GM19025 (cell line): ENCODE results near the gene PGLYRP2.

Experiments used
- ATAC-seq: cut with Tn5 transposase; IDR thresholded peaks from one replicate; pipeline ENCODE4 v1.9.1; 2021; ENCODE audit warnings: mild to moderate bottlenecking, low read depth, moderate library complexity; ENCODE audit not compliant: unreplicated experiment

Gene PGLYRP2

DNA sequence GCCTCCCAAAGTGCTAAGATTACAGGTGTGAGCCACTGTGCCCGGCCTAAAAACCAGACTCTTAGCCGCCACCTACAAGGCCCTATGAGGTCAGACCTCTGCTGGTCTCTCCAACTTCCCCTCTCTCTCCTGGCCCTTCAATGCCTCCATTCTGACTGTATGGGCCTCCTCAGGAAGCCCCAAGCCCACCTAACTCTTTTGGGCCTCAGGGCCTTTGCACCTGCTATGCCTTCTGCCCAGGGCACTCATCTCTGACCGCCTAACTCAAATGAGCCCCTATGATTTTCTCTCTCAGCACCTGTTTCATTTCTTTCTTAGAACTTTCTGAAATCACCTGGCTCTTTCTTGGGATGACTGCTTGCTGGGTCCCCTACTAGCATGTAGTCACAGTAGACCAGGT is 36.0 kb downstream of the PGLYRP2 start:
- no peak for ATAC-seq

GRCh38 chr19:15442142-15442920 is 37.0 kb downstream of the PGLYRP2 start:
- no peak for ATAC-seq

DNA sequence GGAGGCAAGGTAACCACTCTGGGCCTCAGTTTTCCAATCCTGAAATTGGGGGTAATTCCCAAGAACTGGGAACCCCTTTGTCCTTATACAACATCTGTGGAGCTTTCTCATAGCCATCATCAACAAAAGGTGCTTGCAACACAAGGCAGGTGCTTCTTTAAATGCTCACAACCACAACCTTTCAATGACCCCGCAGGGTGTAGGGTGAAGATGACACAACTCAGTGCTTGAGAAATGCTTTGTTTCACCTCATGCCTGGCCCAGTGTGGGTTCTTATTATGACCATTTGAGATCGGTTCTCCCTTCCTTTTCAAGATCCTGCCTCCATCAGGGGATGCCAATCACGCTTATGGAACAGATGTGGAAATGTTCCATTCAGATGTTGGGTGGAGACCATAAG is 38.0 kb downstream of the PGLYRP2 start:
- no peak for ATAC-seq

- ATAC-seq = no peak
Observed at GRCh38 chr19:15439821-15440641, 39.3 kb downstream of the PGLYRP2 start.

DNA sequence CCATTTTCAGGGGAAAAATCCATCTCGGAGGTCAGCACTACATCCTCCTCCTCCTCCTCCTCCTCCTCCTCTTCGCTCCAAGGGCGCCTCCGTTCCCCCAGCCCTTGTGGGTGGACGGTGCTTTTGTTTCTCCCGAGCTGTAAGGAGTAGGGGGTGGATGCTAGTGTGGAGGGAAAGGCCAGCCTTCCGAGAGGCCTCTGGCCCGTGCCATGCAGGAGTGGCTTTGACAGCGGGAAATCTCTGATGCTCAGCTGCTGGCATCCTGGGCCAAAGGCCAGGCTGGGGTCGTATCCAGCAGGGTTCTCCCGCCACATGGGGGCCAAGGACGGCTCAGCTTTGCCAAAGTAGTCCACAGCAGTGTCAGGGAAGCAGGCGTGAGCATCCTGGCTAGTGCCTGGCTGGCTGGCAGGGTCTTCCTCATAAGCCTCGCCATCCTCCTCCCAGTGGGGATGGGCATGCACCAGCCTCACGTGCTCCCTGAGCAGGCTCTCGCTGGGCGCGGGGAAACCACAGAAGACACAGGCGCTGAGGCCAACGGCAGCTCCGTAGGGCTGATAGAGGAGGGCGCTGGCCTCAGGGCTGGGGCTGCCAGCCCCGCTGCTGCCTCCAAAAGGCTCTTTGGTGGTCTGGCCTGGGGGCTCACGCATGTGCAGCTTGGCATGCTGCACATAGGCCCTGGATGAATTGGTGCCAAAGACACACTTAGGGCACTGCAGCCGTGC is 40.1 kb downstream of the PGLYRP2 start:
- no peak for ATAC-seq

DNA sequence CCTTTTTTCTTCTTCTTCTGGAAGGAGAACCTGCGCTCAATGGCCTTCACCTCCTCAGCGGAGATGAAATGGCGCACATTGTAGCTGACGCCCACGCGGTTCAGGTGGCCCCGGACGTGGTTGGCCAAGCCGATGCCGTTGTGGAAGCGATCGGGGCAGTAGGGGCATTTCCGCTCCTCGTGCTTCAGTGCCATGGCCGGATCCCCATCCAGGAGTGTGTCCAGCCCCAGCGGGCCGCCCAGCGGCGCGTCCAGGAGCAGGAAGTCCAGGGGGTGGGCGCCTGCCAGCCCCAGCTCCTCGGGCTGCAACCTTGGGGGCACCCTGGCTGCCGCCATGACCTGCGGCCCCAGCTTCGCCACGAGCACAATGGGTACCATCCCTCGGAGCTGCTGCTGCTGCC is 40.7 kb downstream of the PGLYRP2 start:
- no peak for ATAC-seq

- no peak for ATAC-seq
Observed at GRCh38 chr19:15438124-15438496, 41.2 kb downstream of the PGLYRP2 start.

- ATAC-seq = no peak
Observed at GRCh38 chr19:15437355-15438123, 41.8 kb downstream of the PGLYRP2 start.

DNA sequence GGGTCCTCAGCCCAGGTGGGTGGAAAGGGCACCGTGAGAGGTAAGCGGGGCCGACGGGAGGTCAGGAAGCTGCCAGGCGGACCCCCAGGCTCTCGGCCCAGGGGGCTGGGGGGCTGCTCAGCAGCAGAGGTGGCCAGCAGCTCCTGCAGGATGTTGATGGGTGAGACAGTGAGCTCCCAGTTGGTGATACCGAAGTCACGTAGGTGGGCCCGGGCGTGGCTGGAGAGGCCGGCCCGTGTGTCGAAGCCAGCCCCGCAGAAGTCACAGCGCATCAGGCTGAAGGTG is 42.5 kb downstream of the PGLYRP2 start:
- no peak for ATAC-seq

GRCh38 chr19:15436012-15436825 is 43.1 kb downstream of the PGLYRP2 start:
- no peak for ATAC-seq

DNA sequence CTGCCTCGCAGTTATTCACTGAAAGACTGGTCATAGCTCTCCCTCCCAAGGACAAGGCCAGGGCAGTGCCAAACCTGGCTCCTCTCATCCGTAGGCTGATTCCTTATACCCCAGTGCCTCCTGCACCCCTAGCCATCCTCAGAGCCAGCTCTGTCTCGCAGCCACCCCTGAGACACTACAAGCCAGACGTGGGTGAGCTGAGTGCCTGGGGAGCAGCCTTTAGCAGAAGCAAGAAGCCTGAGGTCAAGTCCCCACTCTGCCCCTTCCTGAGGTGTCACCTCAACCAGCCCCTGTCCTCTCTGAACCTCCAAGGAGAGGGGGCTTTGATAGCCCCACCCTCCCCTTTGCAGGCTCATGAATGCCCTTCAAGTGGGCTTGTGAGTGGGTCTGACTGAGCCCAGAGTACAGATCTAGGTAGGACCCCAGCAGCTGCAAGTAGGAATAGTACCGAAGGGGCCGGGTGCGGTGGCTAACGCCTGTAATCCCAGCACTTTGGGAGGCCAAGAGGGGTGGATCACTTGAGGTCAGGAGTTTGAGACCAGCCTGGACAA is 45.7 kb downstream of the PGLYRP2 start:
- ATAC-seq = no peak

DNA sequence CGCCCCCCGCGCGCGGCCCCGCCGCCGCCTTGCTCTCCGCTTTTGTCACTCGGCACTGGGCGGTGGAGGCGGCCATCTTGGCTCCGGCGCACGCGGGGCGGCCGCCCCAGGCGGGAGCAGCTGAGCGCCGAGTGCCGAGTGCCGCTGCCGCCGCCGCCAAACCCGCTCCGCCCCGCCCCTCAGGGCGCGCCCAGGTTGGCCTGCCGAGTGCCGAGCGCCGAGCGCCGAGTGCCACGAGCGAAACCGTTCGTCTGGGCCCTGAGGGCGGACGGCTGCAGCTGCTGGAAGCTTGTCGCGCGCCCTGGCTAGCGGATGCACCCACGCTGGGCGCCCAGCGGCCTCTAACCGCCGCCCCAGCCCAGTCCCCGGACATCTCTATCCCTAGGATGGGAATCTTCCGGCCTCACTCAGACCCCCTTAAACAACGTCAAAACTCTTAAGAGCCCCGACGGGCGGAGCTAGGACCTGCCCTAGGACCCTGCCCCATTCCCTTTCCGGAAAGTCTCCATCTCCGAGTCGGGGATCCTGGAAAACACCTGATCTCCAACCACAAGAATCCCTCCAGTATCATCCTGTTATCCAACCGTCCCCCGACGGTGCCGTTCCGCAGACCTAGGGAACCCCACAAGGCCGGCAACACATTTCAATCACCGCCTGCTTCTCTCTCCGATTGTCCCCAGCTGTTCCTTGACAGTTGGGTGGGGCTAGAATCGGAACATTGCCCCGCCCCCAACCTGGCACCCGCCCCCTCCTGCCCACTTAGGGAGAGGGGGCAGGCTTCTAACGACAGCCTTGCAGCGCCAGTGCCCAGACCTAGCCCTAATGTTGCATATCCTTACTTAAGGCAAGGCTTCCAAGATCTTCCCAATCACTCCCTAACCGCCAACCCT is 46.4 kb downstream of the PGLYRP2 start:
- peak; percentile 58 for ATAC-seq

DNA sequence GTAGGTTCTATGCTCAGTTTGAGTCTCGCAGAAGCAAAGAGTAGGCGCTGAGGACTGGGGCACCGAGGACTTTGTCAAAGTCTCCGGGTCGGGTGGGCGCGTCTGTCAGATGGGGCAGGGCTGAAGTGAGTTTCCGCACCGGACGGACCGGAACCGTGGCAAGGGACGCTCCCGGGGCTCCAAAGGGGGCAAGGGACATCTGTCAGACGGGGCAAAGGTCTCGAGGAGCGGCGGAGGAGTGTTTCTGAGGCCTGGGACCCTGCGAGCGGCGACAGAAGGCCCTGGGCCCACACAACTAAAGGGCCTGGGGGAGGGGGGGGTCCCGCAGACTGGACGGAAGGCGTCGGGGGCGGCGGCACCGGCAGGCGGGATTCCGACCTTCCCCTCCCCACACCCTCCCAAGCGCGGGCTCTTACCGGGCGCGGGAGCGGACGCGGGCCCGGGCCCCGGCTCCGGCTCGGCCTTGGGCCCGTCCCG is 47.2 kb downstream of the PGLYRP2 start:
- no peak for ATAC-seq

- no peak for ATAC-seq
Observed at GRCh38 chr19:15431396-15432017, 47.8 kb downstream of the PGLYRP2 start.

- ATAC-seq = no peak
Observed at GRCh38 chr19:15430526-15431120, 48.7 kb downstream of the PGLYRP2 start.

DNA sequence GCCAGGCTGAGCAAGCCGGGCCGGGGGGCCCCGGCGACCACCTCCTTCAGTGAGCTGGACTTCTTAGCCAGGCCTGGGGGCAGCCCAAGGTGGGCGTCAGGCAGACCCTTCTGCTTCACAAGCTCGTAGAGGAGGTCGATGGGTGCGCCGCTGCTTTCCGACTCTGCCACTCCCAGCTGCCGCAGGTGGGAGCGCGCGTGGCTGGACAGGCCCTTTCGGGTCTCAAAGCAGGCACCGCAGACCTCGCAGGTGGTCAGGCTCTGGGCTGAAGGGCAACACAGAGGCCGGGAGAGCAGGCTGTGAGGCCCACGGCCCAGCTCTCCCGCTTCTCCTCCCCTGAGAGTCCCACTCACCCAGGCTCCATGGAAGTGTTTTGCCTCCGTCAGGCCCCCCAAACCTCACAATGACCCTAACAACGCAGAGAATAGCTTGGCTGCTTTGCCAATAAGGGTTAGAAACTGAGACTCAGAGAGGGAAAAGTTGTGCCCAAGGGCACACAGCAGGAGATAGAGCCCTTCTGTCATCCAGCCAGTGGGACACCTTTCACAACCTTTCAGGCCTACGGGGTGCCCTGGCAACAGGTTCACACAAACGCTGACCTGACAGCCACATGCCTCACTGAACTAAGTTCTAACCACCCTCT is 49.4 kb downstream of the PGLYRP2 start:
- no peak for ATAC-seq
